Activated CD8-positive, alpha-beta memory T cell treated with anti-CD3 and anti-CD28 coated beads for 4 hours (primary cell): Measurements from ENCODE around the gene ANO2.

Experiments used
- DNase-seq, 2 donors: peaks; one replicate each; pipeline ENCODE4 v3.0.0-alpha.2; 2020; ENCODE audit warnings: low read depth in 2 of 2

ANO2 gene

DNA sequence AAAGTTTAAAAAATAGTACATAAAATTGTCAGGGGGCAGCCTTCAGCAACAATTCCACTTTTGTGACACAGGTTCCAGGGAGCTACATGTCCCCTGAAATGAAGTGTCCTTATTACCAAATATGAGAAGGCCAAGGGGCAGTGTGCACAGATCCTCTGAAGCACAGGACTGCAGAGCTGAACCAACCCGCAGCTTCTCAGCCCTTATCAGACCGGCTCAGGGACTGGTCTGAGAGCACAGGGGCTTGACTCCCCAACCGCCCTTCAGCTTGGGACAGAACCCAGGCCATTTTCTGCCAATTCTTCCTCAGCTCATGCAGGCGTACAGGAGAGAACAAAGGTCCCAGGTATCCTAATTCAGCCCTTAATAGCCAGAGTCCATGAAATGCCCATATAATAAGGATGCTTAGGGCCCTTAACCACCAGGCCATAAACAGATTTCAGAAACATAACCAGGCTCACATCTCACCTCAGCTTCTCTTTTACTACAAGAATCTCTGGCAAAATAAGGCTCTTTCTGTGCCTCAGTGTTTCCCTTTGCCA, 221.3 kb downstream of the ANO2 start:
- no peak for DNase-seq

DNA sequence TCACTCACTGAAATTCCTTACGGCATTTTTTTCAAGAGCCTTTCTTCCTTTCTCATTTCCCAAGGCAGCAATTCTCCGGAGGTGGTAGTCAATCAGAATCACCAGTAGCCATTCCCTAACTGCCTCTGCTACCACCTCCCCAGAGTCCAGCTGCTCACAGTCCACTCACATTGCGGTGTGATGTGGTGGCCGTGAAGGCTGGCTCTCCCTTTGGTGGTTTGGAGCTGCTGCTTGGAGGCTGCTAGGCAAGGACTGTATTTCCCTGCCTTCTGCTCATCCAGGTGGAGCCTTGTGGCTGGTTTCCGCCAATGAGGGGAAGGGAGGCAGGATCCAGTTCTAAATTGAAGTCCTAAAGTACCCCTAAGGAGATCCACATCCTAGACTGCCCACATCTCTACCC, 222.0 kb downstream of the ANO2 start:
- DNase-seq: no peak

DNA sequence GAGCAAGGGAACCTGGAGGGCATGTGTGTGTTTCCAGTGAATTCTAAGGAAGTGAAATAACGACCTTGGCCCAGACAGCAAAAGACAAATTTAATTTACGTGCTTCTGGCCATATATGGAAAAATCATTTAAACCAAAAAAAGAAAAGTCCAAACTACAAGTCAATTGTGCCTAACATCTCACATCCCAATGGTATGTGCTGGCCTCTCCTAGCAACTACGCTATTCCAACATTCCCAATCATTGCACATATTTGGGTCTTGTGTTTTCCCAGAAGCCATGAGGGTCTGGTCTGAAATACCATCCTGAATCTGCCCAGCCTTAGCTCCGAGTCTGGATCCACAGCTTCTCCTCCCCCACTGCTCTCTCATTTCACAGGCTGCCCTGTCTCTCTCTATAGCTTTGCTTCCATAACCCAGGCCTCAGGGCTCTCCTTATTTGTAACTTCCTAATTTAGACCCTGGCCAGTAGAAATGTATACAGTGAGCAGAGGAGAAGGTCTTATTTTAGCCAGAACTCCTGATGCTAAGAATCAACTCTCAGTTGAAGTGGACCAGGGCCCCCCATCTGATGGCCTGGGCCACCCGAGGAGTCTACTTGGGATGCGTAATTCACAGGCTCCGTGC, 224.6 kb downstream of the ANO2 start:
- DNase-seq: no peak

DNA sequence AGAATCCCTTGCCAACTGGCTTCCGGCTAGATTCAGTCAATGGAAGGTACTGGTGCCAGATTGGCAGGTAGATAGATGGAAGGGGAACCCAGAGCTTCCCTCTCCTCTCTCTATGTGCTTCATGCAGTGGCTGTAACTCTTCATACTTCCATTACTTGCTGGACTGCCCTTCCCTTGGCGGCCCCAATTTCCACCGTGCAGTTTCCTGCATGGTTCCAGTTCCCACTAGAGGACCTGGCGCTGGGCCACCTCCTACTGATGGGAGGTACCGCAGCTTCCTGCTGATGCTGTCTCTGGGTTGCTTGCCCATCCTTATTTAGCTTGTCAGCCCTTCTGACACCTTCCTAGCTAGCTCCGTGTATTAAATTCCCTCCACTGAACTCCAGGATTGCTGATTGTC, 226.4 kb downstream of the ANO2 start:
- DNase-seq: no peak

DNA sequence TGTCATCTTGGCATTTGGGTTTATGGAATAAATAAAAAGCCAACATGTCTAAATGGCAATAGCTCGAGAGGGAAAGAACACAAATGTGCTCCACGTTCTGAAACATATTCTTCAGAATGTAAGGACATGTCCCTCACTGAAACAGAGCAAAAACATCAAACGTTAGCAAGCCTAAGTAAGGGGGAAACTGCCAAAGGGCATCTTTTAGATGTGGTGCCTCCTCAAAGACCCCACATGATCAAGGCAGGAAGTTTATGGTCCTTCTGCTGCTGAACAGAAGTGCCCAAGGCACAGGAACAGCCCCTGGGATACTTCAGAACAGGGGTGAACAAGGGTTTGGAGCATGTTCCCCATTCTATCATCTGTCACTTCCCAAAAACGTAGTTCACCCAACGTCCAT, 227.0 kb downstream of the ANO2 start:
- DNase-seq: no peak

DNA sequence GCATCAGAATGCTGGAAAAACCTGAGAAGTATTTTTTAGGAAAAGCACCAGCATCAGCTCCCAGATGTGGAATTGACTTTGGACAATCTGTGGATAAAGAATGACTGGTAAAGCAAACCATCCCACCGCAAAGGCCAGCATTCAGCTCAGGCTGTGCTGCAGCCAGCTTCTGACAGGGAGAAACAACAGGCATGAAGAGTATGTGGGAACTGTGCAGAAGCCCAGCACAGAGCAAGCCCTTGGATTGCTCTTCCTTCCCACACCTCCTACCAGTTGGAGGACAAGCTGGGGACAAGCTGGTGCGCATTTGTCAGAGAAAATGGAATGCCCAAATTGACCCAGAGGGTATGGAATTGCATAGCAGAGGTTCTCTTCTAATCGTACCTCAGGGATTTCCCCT, 228.1 kb downstream of the ANO2 start:
- no peak for DNase-seq

DNA sequence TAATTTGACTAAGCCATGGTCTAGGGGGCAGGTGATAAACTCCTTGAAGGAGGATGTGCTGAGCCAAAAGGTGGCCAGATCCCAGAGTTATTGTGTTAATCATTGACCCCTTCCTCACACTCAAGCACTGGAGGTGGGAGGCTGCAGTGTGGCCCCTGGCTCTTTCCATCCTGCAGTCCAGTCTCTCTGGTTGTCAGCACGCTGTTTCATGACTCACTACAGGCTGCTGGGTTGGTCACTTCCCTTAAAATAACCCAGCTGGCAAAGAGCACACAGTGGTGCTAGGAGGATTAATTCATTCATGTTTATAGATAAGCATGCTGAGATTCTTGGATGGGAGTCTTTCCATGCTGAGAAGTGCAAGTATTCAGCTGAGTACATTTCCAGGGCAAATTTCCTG, 228.9 kb downstream of the ANO2 start:
- DNase-seq: no peak

DNA sequence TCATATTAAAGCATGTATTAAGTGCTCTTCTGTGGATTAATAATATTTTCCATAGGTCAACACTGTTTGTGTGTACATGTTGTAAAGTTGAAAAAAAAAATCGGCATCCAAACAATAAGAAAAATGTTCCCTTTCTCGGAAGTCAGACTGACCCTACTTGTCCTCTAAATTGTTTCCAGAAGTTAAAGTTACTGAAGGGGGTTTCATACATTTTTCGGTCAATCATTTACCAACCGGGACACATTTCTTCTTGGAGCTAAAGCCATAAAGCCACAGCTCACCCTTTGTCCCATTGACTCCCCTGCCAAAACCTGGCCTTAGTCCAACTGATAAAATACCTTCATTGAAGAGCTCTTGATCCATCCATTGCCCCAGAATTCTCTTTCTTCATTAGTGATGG, 230.0 kb downstream of the ANO2 start:
- DNase-seq: no peak

DNA sequence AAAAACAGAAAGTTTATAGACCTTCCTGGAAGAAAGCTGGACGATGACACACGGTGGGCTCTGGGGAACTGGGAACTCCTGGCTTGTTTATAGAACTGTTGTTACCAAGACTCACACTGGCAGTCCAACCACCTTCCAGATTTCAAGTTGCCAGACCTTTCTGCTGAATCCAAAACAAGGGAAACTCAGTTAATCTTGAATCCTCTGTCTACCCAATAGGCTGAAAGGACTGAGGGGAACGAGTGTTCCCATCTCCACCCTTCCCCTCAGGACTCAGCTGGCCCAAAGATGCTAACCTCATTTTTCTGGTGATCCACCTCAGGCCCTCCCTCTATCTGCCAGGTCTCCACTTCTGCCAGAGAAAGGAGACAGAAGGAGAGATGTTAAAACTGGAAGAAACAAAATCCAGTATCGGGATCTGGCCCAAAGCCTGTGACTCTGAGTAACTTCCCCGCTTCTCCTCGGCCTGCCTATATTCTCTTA, 231.4 kb downstream of the ANO2 start:
- no peak for DNase-seq

DNA sequence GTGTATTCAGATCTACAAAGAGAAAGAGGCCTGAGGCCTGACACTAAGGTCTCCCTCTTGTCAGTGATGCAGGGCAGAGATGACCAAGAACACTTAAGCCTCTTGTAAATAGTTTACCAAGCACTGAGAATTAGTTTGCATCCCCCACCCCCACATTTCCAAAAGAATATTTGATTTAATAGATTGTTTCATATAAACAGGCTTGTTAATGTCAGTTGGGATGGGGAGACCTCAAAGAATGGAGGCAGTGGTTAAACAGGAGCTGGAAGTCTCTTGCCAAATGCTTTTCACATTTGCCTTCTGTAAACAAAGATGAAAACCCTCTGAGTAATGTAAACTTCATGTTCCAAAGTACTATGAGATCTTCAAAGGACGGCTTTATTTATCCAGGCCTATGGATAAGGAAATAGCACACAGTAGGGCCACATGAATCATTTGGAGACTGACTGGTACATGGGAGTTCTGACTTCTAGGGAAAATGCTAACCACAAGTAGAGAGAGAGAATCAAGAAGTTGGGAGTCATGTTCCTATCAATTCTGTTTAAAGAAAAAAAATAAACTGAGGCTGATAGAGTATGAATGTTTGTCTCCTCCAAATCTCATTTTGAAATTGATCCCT, 234.7 kb downstream of the ANO2 start:
- DNase-seq: no peak

DNA sequence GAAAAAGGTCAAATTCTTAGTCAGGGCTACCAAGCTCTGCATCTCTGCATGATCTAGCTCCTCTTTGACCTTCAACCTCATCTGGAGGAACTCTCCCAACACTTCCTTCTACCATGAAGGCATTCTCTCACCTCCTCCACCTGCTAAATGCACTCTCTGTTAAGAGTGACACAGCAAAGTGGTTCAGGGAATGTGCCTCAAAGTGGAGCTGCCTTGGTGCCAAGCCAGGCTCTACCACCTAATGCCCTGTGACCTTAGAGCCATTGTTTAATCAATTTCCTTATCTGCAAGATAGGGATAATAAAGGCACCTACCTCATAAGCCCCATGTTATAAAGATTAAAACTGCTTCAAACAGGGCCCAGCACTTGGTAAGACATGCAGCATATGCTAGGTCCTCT, 236.7 kb downstream of the ANO2 start:
- DNase-seq: no peak

DNA sequence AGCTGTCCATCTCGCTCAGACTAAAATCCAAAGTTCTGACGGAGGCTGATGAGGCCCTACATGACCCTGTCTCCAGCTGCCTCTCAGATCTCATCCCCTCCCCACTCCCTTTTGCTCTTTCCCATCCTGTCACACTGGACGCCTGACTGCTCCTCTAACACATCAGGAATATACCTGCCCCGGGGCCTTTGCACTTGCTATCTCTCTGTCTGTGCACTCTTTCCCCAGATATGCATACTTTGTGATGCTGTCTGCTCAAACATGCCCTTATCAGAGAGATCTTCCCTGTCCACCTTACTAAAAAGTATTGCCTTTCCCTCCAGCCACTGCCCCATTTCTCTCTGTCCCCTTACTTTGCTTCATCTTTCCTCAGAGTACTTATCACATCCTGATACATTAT, 238.8 kb downstream of the ANO2 start:
- no peak for DNase-seq

DNA sequence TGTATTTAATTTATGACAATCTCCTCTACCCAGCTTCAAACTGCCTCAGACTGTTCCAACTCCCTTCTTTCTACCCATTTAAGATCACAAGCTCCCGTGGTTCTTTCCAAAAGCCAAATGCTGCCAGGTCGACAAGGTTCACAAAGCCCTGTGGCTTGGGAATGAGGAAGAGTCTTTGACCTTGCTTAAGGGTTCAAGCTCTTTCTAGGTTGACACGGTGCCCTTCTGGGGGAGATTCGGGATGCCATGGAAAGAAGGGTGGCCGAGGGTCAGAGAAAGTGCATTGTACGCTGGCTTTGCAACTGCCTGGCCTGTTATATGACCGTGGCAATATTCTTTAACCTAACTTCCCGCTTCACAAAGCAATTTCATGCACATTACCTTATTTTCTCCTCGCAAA, 239.3 kb downstream of the ANO2 start:
- no peak for DNase-seq

DNA sequence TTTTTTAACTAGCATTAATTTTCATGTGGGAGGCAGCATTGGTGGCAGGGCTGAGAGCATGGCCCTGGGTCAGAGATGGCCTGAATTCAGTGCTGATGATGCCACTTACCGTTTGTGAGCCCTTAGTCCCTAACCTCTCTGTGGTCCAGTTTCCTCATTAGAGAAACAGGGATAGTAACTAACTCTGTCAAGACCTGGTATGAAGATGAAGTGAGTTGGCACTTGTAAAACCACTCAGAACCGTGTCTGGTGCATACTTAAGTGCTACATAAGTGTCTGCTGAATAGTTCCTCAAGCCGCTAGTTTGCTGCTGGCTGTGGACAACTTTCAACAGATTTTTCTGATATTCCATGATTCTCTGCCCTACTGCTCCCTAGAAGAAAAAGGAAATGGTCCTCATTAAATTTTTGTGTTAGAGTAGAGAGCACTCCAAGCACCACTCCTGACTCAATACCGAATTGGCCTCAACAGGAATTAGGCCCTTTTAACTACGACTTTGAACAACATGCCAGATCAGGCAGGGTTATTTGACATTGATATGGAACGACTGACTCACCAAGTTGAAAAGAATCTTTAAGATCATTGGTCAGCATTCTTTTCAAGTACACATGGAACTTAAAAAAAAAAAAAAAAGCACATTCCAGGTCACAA, 250.2 kb downstream of the ANO2 start:
- DNase-seq: no peak

DNA sequence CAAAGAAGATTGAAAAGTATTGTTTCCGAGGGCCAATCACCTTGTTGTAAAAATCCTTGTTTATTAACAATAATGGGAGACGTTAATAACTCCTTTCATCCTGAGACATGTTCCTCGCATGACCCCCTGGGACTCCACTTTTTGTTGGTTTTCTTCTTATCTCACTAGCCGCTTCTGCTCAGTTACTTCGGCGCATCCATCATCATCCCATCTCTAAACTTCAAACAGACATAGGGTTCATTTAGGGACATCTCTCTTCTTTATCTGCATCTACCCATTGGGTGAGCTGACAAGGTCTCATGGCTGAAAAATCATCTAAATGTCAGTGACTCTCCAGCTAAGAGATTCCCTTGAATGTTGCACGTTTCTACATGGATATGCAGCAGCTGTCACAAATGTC, 252.2 kb downstream of the ANO2 start:
- DNase-seq: no peak

DNA sequence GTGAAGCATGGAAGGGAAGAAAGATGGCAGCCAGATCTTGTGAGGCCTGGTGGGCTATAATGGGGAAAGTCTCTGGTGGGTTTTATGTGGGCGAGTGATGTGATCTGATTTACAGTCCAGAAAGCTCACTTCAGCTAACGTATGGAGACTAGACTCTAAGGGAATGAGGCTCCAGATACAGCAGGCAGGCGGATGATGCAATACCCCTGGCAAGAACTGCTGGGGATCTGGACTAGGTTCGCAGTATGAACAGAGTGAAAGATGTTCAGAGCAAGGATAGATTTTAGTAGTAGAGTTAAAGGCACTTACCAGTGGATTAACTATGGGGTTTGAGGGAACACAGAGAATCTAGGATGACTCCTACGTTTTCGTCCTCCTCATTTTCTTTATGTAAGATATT, 253.1 kb downstream of the ANO2 start:
- DNase-seq: no peak

DNA sequence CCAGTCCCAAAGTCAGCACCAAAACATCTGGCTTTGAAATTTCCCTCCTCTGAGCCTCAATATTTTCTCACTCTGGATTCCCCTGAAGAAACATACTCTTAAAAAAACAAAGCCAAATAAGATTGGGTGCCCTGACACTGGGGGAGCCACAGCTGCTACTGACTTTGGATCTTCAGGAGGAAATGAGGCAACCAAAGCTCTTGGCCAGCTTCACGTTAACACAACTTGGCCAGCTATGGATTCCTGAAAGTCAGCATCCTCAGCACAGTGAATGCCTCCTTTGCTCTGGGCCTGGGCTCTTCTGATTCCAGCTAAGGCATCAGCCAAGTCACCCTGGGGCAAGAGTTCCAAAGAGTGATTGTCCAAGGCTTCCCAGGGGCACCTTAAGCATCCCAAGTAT, 254.8 kb downstream of the ANO2 start:
- no peak for DNase-seq

DNA sequence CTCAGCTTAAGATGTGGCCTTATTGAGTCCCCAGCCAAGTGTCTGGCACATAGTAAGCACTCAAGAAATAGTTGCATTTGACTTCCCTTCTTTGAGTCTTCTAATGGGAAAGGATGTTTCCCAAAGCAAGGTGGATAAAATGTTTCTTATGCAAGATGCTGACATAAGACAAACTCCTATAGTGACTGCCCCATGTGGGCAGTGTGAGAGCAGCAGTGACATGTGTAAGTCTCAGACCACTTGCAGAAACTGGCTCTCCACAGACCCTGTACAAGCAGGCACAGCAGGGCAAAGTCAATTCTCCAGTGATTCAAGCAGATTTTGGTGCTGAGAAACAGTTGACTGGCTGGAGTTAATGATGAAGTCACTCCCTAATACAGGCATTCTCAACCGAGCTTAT, 255.3 kb downstream of the ANO2 start:
- no peak for DNase-seq

DNA sequence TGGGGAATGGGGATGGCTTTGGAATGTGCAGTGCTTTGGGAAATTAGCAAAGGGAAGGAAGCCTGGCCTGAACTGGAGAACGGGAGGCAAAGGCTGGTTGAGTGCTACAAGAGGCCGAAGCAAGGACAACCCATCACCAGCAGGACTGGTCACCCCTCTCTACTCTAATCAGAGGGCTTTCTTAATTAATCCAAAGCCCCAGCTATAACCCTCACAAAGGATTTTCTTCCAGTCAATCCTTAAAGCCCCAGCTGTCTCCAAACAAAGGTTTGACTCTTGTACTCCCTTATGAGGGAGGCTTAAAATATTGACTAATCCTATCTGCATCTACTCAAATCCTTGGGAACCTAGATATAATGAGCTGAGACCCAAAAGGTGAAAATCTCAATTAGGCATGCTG, 256.8 kb downstream of the ANO2 start:
- DNase-seq: no peak

DNA sequence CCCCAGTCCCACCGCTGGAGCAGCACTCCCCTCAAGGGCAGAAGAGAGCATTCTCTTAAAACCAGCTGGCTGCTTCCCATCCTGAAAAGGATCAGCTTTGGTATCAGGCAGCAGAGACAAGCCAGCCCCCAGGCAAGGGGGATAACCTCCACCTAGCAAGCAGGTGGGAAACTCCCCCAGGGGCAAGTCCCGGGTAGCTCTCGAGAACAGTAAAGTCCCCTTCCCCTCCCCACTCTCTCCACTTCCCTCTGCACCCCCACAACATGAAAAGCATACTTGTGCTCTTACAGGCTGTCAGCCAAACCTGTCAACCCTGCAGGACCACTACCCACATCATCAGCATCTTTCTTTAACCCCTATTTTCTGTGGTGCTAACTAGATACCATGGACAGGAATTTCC, 259.1 kb downstream of the ANO2 start:
- DNase-seq: no peak

DNA sequence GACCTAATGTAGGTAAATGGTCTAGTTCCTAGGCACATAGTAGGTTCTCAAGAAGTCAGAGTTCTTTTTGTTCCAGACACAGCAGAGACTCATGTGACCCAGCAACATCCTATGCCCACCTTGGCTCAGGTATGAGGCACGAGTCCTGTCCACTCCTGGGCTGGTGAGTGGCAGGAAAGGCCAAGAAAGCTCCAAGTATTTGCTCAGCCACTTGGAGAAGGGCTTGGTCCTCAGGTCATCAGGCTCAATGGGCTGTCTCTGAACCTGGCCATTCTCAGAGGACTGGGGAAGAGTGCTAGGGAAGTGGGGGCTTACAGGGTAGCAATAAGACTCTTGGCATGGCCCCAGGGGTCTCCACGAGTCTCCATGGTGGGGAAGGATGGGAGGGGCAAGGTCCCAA, 260.1 kb downstream of the ANO2 start:
- no peak for DNase-seq

DNA sequence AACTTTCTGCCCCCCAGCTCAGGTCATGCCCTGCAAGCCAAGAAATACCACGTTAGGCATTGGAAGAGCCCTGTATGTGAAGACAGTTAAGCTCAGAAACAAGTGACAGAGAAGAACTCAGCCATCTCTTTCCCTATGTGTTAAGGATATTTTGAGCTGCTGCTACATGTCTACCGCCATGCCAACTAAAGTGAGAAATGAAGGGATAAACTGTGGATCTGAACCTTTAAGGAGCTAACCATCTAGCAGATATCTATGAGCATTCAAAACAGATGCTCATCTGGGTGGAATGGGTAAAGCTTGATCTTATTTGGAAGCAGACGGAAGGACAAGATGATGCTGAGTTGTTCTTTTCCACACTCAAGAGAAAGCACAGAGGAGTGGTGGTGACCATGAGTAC, 262.5 kb downstream of the ANO2 start:
- no peak for DNase-seq

DNA sequence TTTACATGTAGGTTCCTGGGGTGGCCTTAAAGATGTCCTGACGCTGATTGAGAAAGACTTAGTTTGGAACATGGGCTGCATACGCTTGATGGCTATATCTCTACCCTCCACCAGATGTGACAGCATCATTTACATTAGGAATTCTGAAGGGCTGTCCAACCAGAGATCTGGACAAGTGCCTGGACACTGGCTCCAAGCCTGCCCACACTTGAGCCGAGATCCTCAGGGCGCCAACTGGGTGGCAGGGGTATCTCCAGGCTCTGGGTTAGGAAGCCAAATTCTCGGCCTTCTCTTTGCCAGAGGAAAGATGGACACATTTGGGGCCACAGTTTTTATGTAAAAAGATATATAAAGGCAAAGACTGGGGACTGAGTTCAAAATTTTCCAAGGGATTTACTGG, 266.9 kb downstream of the ANO2 start:
- DNase-seq: no peak
